Tibial artery (tissue), 4 donors: ENCODE results near the gene VIPR1.
A peak's percentile ranks its signal among the peaks of the same experiment; 100 is the strongest.

Experiments
- DNase-seq, 2 donors: peaks; one replicate each; pipeline ENCODE4 v3.0.0-alpha.2; 2019
- H3K27ac ChIP-seq, 2 donors: fragments of 200-600 bp; sonication (generic) in 1 of 2; 1 replicate in 1 of 2; 2 replicates in 1 of 2; pipeline ENCODE4 v1.5.1; 2018 to 2019; ENCODE audit warnings: mild to moderate bottlenecking in 1 of 2
- H3K27me3 ChIP-seq, 2 donors: fragments of 200-600 bp; sonication (generic) in 1 of 2; one replicate each; pipeline versions ENCODE4 v1.5.1 to v1.6.0; 2016 to 2019
- H3K36me3 ChIP-seq, 3 donors: fragments of 200-600 bp; sonication (generic) in 2 of 3; one replicate each; pipeline ENCODE4 v1.5.1; 2016 to 2019; ENCODE audit warnings: mild to moderate bottlenecking in 2 of 3
- H3K4me1 ChIP-seq, 4 donors: fragments of 200-600 bp; sonication (generic) in 2 of 4; 1 replicate in 3 of 4; 2 replicates in 1 of 4; pipeline ENCODE4 v1.5.1; 2016 to 2019
- H3K4me3 ChIP-seq, 2 donors: fragments of 200-600 bp; sonication (generic) in 1 of 2; 1 replicate in 1 of 2; 2 replicates in 1 of 2; pipeline ENCODE4 v1.5.1; 2018 to 2019; ENCODE audit warnings: mild to moderate bottlenecking in 2 of 2
- H3K9me3 ChIP-seq, 3 donors: fragments of 200-600 bp; sonication (generic) in 1 of 3; one replicate each; pipeline ENCODE4 v1.5.1; 2016 to 2019
- CTCF ChIP-seq, 2 experiments: fragments of 200-600 bp in 1 of 2; fragments of 450-650 bp in 1 of 2; IDR thresholded peaks; one replicate each; pipeline ENCODE4 v1.5.1; 2017 to 2019; ENCODE audit warnings: antibody characterized with exemption in 2 of 2, mild to moderate bottlenecking in 1 of 2, moderate library complexity in 1 of 2
- intact Hi-C: fragments of 100-400 bp; cut with DNase I; formaldehyde crosslinking; loops from one replicate; pipeline ENCODE4 v1.15.0; 2023; ENCODE audit warnings: low total_unique reads

VIPR1 gene

GRCh38 chr3:42478830-42479229 is 23.6 kb upstream of the VIPR1 start:
- TF ChIP-seq CTCF (IDR thresholded peaks at IDR 0.05) = no peak
- Histone ChIP-seq H3K27ac (no peak overlapping the region), H3K4me3 (no peak overlapping the region), H3K36me3 (no peaks in the 10 kb centered on the region), H3K4me1 (peaks cover 0 to 20% (median 5%) of the 10 kb centered on the region in 4 donors), H3K9me3 (peaks cover 0 to 24% (median 0%) of the 10 kb centered on the region in 3 donors), H3K27me3 (no peaks in the 10 kb centered on the region)
- no peak for DNase-seq
- intact Hi-C loops = no loop called here

- peaks cover 0 to 22% (median 12%) of the 10 kb centered on the region in 4 donors for H3K4me1 ChIP-seq
- no peaks in the 10 kb centered on the region for H3K36me3 ChIP-seq
- DNase-seq = no peak
- no peak for TF ChIP-seq CTCF (IDR thresholded peaks at IDR 0.05)
- no peaks in the 10 kb centered on the region for H3K27me3 ChIP-seq
- H3K27ac ChIP-seq = no peak overlapping the region
- no peak overlapping the region for H3K4me3 ChIP-seq
- peaks cover 0 to 3% (median 0%) of the 10 kb centered on the region in 3 donors for H3K9me3 ChIP-seq
- intact Hi-C loops = no loop called here
Measured at GRCh38 chr3:42486814-42487565, 15.5 kb upstream of the VIPR1 start.

- Histone ChIP-seq H3K27me3 (no peaks in the 10 kb centered on the region), H3K9me3 (no peaks in the 10 kb centered on the region), H3K4me1 (peaks cover 0 to 34% (median 20%) of the 10 kb centered on the region in 4 donors), H3K36me3 (no peaks in the 10 kb centered on the region), H3K4me3 (no peak overlapping the region), H3K27ac (no peak overlapping the region)
- TF ChIP-seq CTCF (IDR thresholded peaks at IDR 0.05) = no peak
- intact Hi-C loops = no loop called here
- DNase-seq = no peak
Measured at GRCh38 chr3:42488687-42489086, 13.8 kb upstream of the VIPR1 start.

GRCh38 chr3:42489116-42489936 is 13.1 kb upstream of the VIPR1 start:
- no peak for TF ChIP-seq CTCF (IDR thresholded peaks at IDR 0.05)
- peak overlapping the region; percentile 13 to 66 for H3K27ac ChIP-seq
- intact Hi-C loops = no loop called here

GRCh38 chr3:42489937-42490227 is 12.6 kb upstream of the VIPR1 start:
- DNase-seq = no peak
- intact Hi-C loops = no loop called here
- peak overlapping the region; percentile 13 to 66 for H3K27ac ChIP-seq

More at GRCh38 chr3:42489116-42489936, 13.1 kb upstream of the VIPR1 start:
- DNase-seq = no peak
- no peaks in the 10 kb centered on the region for H3K36me3 ChIP-seq
- H3K27me3 ChIP-seq = no peaks in the 10 kb centered on the region
- peaks cover 0 to 35% (median 20%) of the 10 kb centered on the region in 4 donors for H3K4me1 ChIP-seq
- no peaks in the 10 kb centered on the region for H3K9me3 ChIP-seq
- no peak overlapping the region for H3K4me3 ChIP-seq

More at GRCh38 chr3:42489937-42490227, 12.6 kb upstream of the VIPR1 start:
- no peak for TF ChIP-seq CTCF (IDR thresholded peaks at IDR 0.05)
- Histone ChIP-seq H3K4me1 (peaks cover 0 to 35% (median 20%) of the 10 kb centered on the region in 4 donors), H3K27me3 (no peaks in the 10 kb centered on the region), H3K36me3 (no peaks in the 10 kb centered on the region), H3K9me3 (no peaks in the 10 kb centered on the region), H3K4me3 (no peak overlapping the region)
